ENCODE results near the gene METTL15.

DNA sequence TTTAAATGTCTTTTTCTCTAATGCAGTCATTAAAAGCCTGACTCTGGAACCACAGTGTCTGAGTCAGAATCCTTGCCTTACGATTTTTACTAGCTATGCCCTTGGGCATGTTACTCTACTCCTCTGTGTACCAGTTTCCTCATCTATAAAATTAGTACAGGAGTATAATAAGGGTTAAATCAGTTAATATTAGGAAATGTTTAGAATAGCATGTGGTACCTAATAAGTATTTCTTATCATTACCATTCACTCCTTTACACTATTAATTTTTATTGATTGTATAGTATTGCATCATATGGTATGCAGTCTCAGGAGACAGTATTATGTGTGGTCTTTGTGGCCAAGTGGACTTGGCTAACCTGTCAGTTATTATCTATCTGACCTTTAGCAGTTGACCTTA lies 68.2 kb downstream of the METTL15 start:
- no peak for TF ChIP-seq TAF1 (IDR thresholded peaks at IDR 0.05; ENCODE audit: borderline replicate concordance, low read depth, low read length)
- no peak for TF ChIP-seq POLR2A (IDR thresholded peaks at IDR 0.05; ENCODE audit: low read depth, low read length)

Data from GM12892 (cell line).